Peyer's patch (tissue), 4 donors: ENCODE data around the gene LMTK3.

Experiments
- CTCF ChIP-seq, 6 experiments: fragments of 450-650 bp in 4 of 6; fragments of 200-600 bp in 2 of 6; sonication (generic) in 1 of 6; IDR thresholded peaks; one replicate each; pipeline ENCODE4 v1.5.1; 2017 to 2019; ENCODE audit warnings: antibody characterized with exemption in 6 of 6, mild to moderate bottlenecking in 3 of 6, moderate library complexity in 1 of 6
- POLR2A ChIP-seq, 2 donors: fragments of 450-650 bp; IDR thresholded peaks; one replicate each; pipeline ENCODE4 v1.5.1; 2017; ENCODE audit warnings: antibody characterized with exemption in 2 of 2, mild to moderate bottlenecking in 2 of 2, moderate library complexity in 2 of 2

GRCh38 chr19:48487544-48487943 is 24.1 kb downstream of the LMTK3 start:
- no peak for TF ChIP-seq CTCF (IDR thresholded peaks at IDR 0.05)
- no peak for TF ChIP-seq POLR2A (IDR thresholded peaks at IDR 0.05)
